H9 (cell line): ENCODE data around the gene PPFIBP1. TPM values are rescaled to one million over a fixed set of nuclear protein-coding genes. Genes with fewer than 3 reads are reported as not detected.

Experiments
- DNase-seq: peaks from one replicate; pipeline ENCODE4 v3.0.0-alpha.2; 2017
- H2AFZ ChIP-seq: one replicate; pipeline ENCODE4 v1.6.1; 2013; ENCODE audit warnings: mild to moderate bottlenecking, low read length, control low read depth, moderate library complexity
- H2AK5ac ChIP-seq: 2 replicates; pipeline ENCODE4 v1.6.1; 2013; ENCODE audit warnings: low read length, control low read depth, mixed read lengths; ENCODE audit not compliant: insufficient read length
- H2BK120ac ChIP-seq: one replicate; pipeline ENCODE4 v1.6.1; 2013; ENCODE audit warnings: low read depth, mild to moderate bottlenecking, low read length, control low read depth, inconsistent platforms; ENCODE audit not compliant: poor library complexity, severe bottlenecking
- H2BK12ac ChIP-seq: 2 replicates; pipeline ENCODE4 v1.6.1; 2013; ENCODE audit warnings: low read length, control low read depth, mixed read lengths, low read depth; ENCODE audit not compliant: insufficient read length
- H2BK15ac ChIP-seq: 2 replicates; pipeline ENCODE4 v1.6.1; 2013; ENCODE audit warnings: low read depth, low read length, control low read depth
- H2BK20ac ChIP-seq: one replicate; pipeline ENCODE4 v1.6.1; 2013; ENCODE audit warnings: low read depth, mild to moderate bottlenecking, low read length, control low read depth, inconsistent platforms; ENCODE audit not compliant: poor library complexity, severe bottlenecking
- H2BK5ac ChIP-seq: 2 replicates; pipeline ENCODE4 v1.6.1; 2013; ENCODE audit warnings: low read length, control low read depth, mixed read lengths; ENCODE audit not compliant: insufficient read length
- H3K14ac ChIP-seq: 2 replicates; pipeline ENCODE4 v1.6.1; 2013; ENCODE audit warnings: low read length, control low read depth; ENCODE audit not compliant: insufficient read depth
- H3K18ac ChIP-seq: 2 replicates; pipeline ENCODE4 v1.6.1; 2013; ENCODE audit warnings: low read depth, mild to moderate bottlenecking, mixed read lengths, low read length, control low read depth; ENCODE audit not compliant: insufficient read length
- H3K23ac ChIP-seq: 2 replicates; pipeline ENCODE4 v1.6.1; 2013; ENCODE audit warnings: low read length, control low read depth, mixed read lengths, low read depth; ENCODE audit not compliant: insufficient read length
- H3K23me2 ChIP-seq: 2 replicates; pipeline ENCODE4 v1.6.1; 2013; ENCODE audit warnings: low read depth, mild to moderate bottlenecking, mixed read lengths, low read length, control low read depth; ENCODE audit not compliant: insufficient read length, poor library complexity, severe bottlenecking
- H3K27ac ChIP-seq: 2 replicates; pipeline ENCODE4 v1.5.1; 2013; ENCODE audit warnings: low read length, control low read depth, mixed read lengths, low read depth; ENCODE audit not compliant: insufficient read length
- H3K27me3 ChIP-seq: 2 replicates; pipeline ENCODE4 v1.6.1; 2013; ENCODE audit warnings: low read length, control low read depth, inconsistent platforms; ENCODE audit not compliant: insufficient read depth
- H3K4ac ChIP-seq: 2 replicates; pipeline ENCODE4 v1.6.1; 2013; ENCODE audit warnings: low read depth, mild to moderate bottlenecking, control low read depth, inconsistent platforms, low read length, moderate library complexity
- H3K4me1 ChIP-seq: 2 replicates; pipeline ENCODE4 v1.6.1; 2013; ENCODE audit warnings: low read length, control low read depth, inconsistent platforms; ENCODE audit not compliant: insufficient read depth
- H3K4me2 ChIP-seq: 2 replicates; pipeline ENCODE4 v1.6.1; 2013; ENCODE audit warnings: low read length, control low read depth, mixed read lengths; ENCODE audit not compliant: insufficient read length, insufficient read depth
- H3K56ac ChIP-seq: 2 replicates; pipeline ENCODE4 v1.6.1; 2013; ENCODE audit warnings: low read depth, mild to moderate bottlenecking, mixed read lengths, low read length, control low read depth; ENCODE audit not compliant: insufficient read length
- H3K79me1 ChIP-seq: 2 replicates; pipeline ENCODE4 v1.6.1; 2013; ENCODE audit warnings: low read depth, mild to moderate bottlenecking, moderate library complexity, low read length, control low read depth, inconsistent platforms; ENCODE audit not compliant: insufficient read depth, poor library complexity, severe bottlenecking
- H3K79me2 ChIP-seq: 2 replicates; pipeline ENCODE4 v1.6.1; 2013; ENCODE audit warnings: low read length, control low read depth, inconsistent platforms; ENCODE audit not compliant: insufficient read depth
- H3K9ac ChIP-seq: 2 replicates; pipeline ENCODE4 v1.6.1; 2013; ENCODE audit warnings: low read length, control low read depth, mixed read lengths; ENCODE audit not compliant: insufficient read length; ENCODE audit errors: extremely low read depth
- H3K9me3 ChIP-seq: one replicate; pipeline ENCODE4 v1.6.1; 2013; ENCODE audit warnings: low read depth, low read length, inconsistent platforms; ENCODE audit not compliant: control insufficient read depth
- H3T11ph ChIP-seq: one replicate; pipeline ENCODE4 v1.6.1; 2013; ENCODE audit warnings: mild to moderate bottlenecking, low read length, control low read depth, inconsistent platforms
- H4K20me1 ChIP-seq: one replicate; pipeline ENCODE4 v1.6.1; 2013; ENCODE audit not compliant: control insufficient read depth, insufficient read length, insufficient read depth
- H4K5ac ChIP-seq: 2 replicates; pipeline ENCODE4 v1.6.1; 2013; ENCODE audit warnings: low read depth, mild to moderate bottlenecking, mixed read lengths, low read length, control low read depth; ENCODE audit not compliant: insufficient read length
- H4K8ac ChIP-seq: replicated peaks from 2 replicates; pipeline ENCODE4 v1.6.1; 2013; ENCODE audit warnings: low read length, control low read depth, mixed read lengths, low read depth; ENCODE audit not compliant: insufficient read length
- H4K91ac ChIP-seq: 2 replicates; pipeline ENCODE4 v1.6.1; 2013; ENCODE audit warnings: low read depth, mild to moderate bottlenecking, moderate library complexity, mixed read lengths, low read length, control low read depth; ENCODE audit not compliant: insufficient read length
- H3K27ac Mint-ChIP-seq, 3 experiments: 2 replicates in 2 of 3; 3 replicates in 1 of 3; pipeline ENCODE4 v1.8.0; 2020 to 2021; ENCODE audit warnings: mixed read lengths in 3 of 3, mild to moderate bottlenecking in 1 of 3, moderate library complexity in 1 of 3
- H3K27me3 Mint-ChIP-seq: 2 replicates; pipeline ENCODE4 v1.8.0; 2021; ENCODE audit warnings: low read depth, mild to moderate bottlenecking, moderate library complexity, mixed read lengths
- H3K36me3 Mint-ChIP-seq, 3 experiments: 2 replicates in 2 of 3; 3 replicates in 1 of 3; pipeline ENCODE4 v1.8.0; 2020 to 2021; ENCODE audit warnings: low read depth in 3 of 3, mixed read lengths in 3 of 3; ENCODE audit not compliant: insufficient read depth in 1 of 3
- H3K4me1 Mint-ChIP-seq, 2 experiments: 2 replicates each; pipeline ENCODE4 v1.8.0; 2020; ENCODE audit warnings: mixed read lengths in 2 of 2
- H3K4me3 Mint-ChIP-seq, 2 experiments: 2 replicates in 1 of 2; 3 replicates in 1 of 2; pipeline ENCODE4 v1.8.0; 2020 to 2021; ENCODE audit warnings: mild to moderate bottlenecking in 2 of 2, mixed read lengths in 2 of 2, moderate library complexity in 1 of 2
- H3K9me3 Mint-ChIP-seq, 2 experiments: 2 replicates in 1 of 2; 3 replicates in 1 of 2; pipeline ENCODE4 v1.8.0; 2020; ENCODE audit warnings: mild to moderate bottlenecking in 2 of 2, mixed read lengths in 2 of 2, moderate library complexity in 1 of 2
- WGBS: extraction: QIAGEN DNeasy Blood & Tissue Kit; methylation state at CpG from one replicate; pipeline ENCODE4 v1.1.7; 2013; ENCODE audit warnings: missing lambda C conversion rate, low lambda C conversion rate, mixed read lengths; ENCODE audit not compliant: insufficient read length; ENCODE audit errors: extremely low coverage; 5-methylcytosine and 5-hydroxymethylcytosine counted together
- total RNA-seq: library from RNA; stranded (reverse); gene quantifications from 2 replicates; pipeline ENCODE4 v1.2.1, GENCODE V29; 2021
- TF ChIP-seq, protein P1 (sequence below): fragments of 200-600 bp; sonication (generic); conservative IDR thresholded peaks from 3 replicates; pipeline ENCODE4 v1.8.0; 2021; ENCODE audit warnings: antibody characterized with exemption, mild to moderate bottlenecking

The PPFIBP1 gene
- total RNA-seq, 1 experiment from 2014 or later = 29.2 TPM

GRCh38 chr12:27497446-27497845, 26.6 kb upstream of the PPFIBP1 start:
- no peak overlapping the region for H3K18ac ChIP-seq
- no peak for DNase-seq
- no peak overlapping the region for H3K4me3 Mint-ChIP-seq
- H3K79me2 ChIP-seq = no peaks in the 10 kb centered on the region
- no peaks in the 10 kb centered on the region for H3K27me3 Mint-ChIP-seq
- no peak overlapping the region for H4K8ac ChIP-seq
- H3K27ac Mint-ChIP-seq = no peak overlapping the region
- no peaks in the 10 kb centered on the region for H3K4me1 ChIP-seq
- H3K4ac ChIP-seq = no peak overlapping the region
- H3K4me2 ChIP-seq = no peak overlapping the region
- H2BK5ac ChIP-seq = no peak overlapping the region
- no peaks in the 10 kb centered on the region for H3K23me2 ChIP-seq
- H3K14ac ChIP-seq = no peak overlapping the region
- no peak overlapping the region for H4K5ac ChIP-seq
- H2BK12ac ChIP-seq = no peak overlapping the region
- no peak overlapping the region for H3K56ac ChIP-seq
- H3K79me1 ChIP-seq = no peaks in the 10 kb centered on the region
- H2BK20ac ChIP-seq = no peak overlapping the region
- no peak overlapping the region for H3K23ac ChIP-seq
- no CpG with 5 or more reads among the region's 3 CpGs for WGBS
- no peak overlapping the region for H2BK120ac ChIP-seq
- no peak overlapping the region for H2AK5ac ChIP-seq
- H3K9me3 Mint-ChIP-seq = no peaks in the 10 kb centered on the region
- H2BK15ac ChIP-seq = no peak overlapping the region
- no peak overlapping the region for H2AFZ ChIP-seq
- no peak overlapping the region for H3K27ac ChIP-seq
- H3T11ph ChIP-seq = no peak overlapping the region
- H4K91ac ChIP-seq = no peak overlapping the region
- H3K9me3 ChIP-seq = no peaks in the 10 kb centered on the region
- H3K36me3 Mint-ChIP-seq = no peaks in the 10 kb centered on the region
- no peak overlapping the region for H3K9ac ChIP-seq
- no peaks in the 10 kb centered on the region for H3K27me3 ChIP-seq
- TF ChIP-seq, protein P1, sequence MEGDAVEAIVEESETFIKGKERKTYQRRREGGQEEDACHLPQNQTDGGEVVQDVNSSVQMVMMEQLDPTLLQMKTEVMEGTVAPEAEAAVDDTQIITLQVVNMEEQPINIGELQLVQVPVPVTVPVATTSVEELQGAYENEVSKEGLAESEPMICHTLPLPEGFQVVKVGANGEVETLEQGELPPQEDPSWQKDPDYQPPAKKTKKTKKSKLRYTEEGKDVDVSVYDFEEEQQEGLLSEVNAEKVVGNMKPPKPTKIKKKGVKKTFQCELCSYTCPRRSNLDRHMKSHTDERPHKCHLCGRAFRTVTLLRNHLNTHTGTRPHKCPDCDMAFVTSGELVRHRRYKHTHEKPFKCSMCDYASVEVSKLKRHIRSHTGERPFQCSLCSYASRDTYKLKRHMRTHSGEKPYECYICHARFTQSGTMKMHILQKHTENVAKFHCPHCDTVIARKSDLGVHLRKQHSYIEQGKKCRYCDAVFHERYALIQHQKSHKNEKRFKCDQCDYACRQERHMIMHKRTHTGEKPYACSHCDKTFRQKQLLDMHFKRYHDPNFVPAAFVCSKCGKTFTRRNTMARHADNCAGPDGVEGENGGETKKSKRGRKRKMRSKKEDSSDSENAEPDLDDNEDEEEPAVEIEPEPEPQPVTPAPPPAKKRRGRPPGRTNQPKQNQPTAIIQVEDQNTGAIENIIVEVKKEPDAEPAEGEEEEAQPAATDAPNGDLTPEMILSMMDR = no peak
- no peaks in the 10 kb centered on the region for H3K4me1 Mint-ChIP-seq
- H4K20me1 ChIP-seq = no peaks in the 10 kb centered on the region
